Neural progenitor cell (in vitro differentiated cells): ENCODE data around the gene SLC20A1. TPM values are rescaled to one million over a fixed set of nuclear protein-coding genes. Genes with fewer than 3 reads are reported as not detected.

ENCODE experiments used
- DNase-seq: peaks from one replicate; pipeline ENCODE4 v3.0.0-alpha.2; 2016; ENCODE audit warnings: low spot score
- H2AFZ ChIP-seq: fragments of 200-600 bp; sonication (generic); replicated peaks from 2 replicates; pipeline ENCODE4 v1.6.1; 2016; ENCODE audit warnings: antibody characterized with exemption
- H3F3A ChIP-seq: fragments of 200-600 bp; sonication (generic); 2 replicates; pipeline ENCODE4 v1.6.1; 2016; ENCODE audit warnings: antibody characterized with exemption, low read depth
- H3K27ac ChIP-seq: fragments of 200-600 bp; sonication (generic); 2 replicates; pipeline ENCODE4 v1.5.1; 2016; ENCODE audit warnings: mild to moderate bottlenecking
- H3K27me3 ChIP-seq: fragments of 200-600 bp; sonication (generic); 2 replicates; pipeline ENCODE4 v1.6.1; 2016; ENCODE audit warnings: mild to moderate bottlenecking, moderate library complexity
- H3K36me3 ChIP-seq: fragments of 200-600 bp; sonication (generic); 2 replicates; pipeline ENCODE4 v1.5.1; 2016
- H3K4me1 ChIP-seq: fragments of 200-600 bp; sonication (generic); 2 replicates; pipeline ENCODE4 v1.6.1; 2016; ENCODE audit warnings: mixed run types
- H3K4me2 ChIP-seq: fragments of 200-600 bp; sonication (generic); 2 replicates; pipeline ENCODE4 v1.6.1; 2016
- H3K4me3 ChIP-seq: fragments of 200-600 bp; sonication (generic); 2 replicates; pipeline ENCODE4 v1.5.1; 2016
- H3K79me2 ChIP-seq: fragments of 200-600 bp; sonication (generic); 2 replicates; pipeline ENCODE4 v1.6.1; 2016; ENCODE audit warnings: low read depth
- H3K9ac ChIP-seq: fragments of 200-600 bp; sonication (generic); 2 replicates; pipeline ENCODE4 v1.6.1; 2016
- H3K9me3 ChIP-seq: fragments of 200-600 bp; sonication (generic); 2 replicates; pipeline ENCODE4 v1.5.1; 2016; ENCODE audit warnings: low read depth
- H4K20me1 ChIP-seq: fragments of 200-600 bp; sonication (generic); 2 replicates; pipeline ENCODE4 v1.6.1; 2016; ENCODE audit warnings: low read depth
- H3K27ac Mint-ChIP-seq: 3 replicates; pipeline ENCODE4 v1.8.0; 2021; ENCODE audit warnings: mixed read lengths
- H3K27me3 Mint-ChIP-seq: 2 replicates; pipeline ENCODE4 v1.8.0; 2022; ENCODE audit warnings: low read depth, mild to moderate bottlenecking, inconsistent platforms, moderate library complexity, mixed read lengths; ENCODE audit not compliant: insufficient read depth
- H3K36me3 Mint-ChIP-seq: 3 replicates; pipeline ENCODE4 v1.8.0; 2021; ENCODE audit warnings: mixed read lengths
- H3K4me1 Mint-ChIP-seq: 3 replicates; pipeline ENCODE4 v1.8.0; 2021; ENCODE audit warnings: mixed read lengths
- H3K4me3 Mint-ChIP-seq: 3 replicates; pipeline ENCODE4 v1.8.0; 2021; ENCODE audit warnings: mild to moderate bottlenecking, moderate library complexity, mixed read lengths
- H3K9me3 Mint-ChIP-seq: 3 replicates; pipeline ENCODE4 v1.8.0; 2020; ENCODE audit warnings: mixed read lengths
- CTCF ChIP-seq: fragments of 200-600 bp; sonication (generic); IDR thresholded peaks from 2 replicates; pipeline ENCODE4 v1.5.1; 2017; ENCODE audit warnings: antibody characterized with exemption, mild to moderate bottlenecking
- EZH2 ChIP-seq: fragments of 200-600 bp; sonication (generic); IDR thresholded peaks from 2 replicates; pipeline ENCODE4 v1.6.1; 2017; ENCODE audit warnings: antibody characterized with exemption, mild to moderate bottlenecking, moderate library complexity
- EZH2phosphoT487 ChIP-seq: fragments of 200-600 bp; sonication (generic); IDR thresholded peaks from 2 replicates; pipeline ENCODE4 v1.6.1; 2017; ENCODE audit warnings: antibody characterized with exemption
- total RNA-seq: library from RNA; depleted of rRNA; stranded (reverse); fragments of >200 nt; gene quantifications from 2 replicates; pipeline ENCODE4 v1.2.3, GENCODE V29; 2015; ENCODE audit warnings: low replicate concordance

Gene SLC20A1
- total RNA-seq, 1 donor from 2014 or later: 61.1 TPM

GRCh38 chr2:112630268-112630667 lies 15.5 kb upstream of the SLC20A1 start:
- Histone ChIP-seq H3K36me3 (no peaks in the 10 kb centered on the region), H3K4me1 (peaks cover 24% of the 10 kb centered on the region), H3K27me3 (no peaks in the 10 kb centered on the region), H3K79me2 (no peaks in the 10 kb centered on the region), H4K20me1 (no peaks in the 10 kb centered on the region), H3K9me3 (no peaks in the 10 kb centered on the region), H3F3A (peaks cover 8% of the 10 kb centered on the region), H2AFZ (peak overlapping the region; percentile 68), H3K9ac (no peak overlapping the region), H3K4me2 (peak overlapping the region; percentile 65), H3K4me3 (no peak overlapping the region), H3K27ac (no peak overlapping the region)
- no peaks in the 10 kb centered on the region for H3K36me3 Mint-ChIP-seq
- no peak overlapping the region for H3K4me3 Mint-ChIP-seq
- H3K27ac Mint-ChIP-seq: peak overlapping the region; percentile 35
- DNase-seq: peak; percentile 34
- no peaks in the 10 kb centered on the region for H3K9me3 Mint-ChIP-seq
- peaks cover 37% of the 10 kb centered on the region for H3K4me1 Mint-ChIP-seq
- peaks cover under 1% of the 10 kb centered on the region for H3K27me3 Mint-ChIP-seq
- TF ChIP-seq EZH2 (no peak), EZH2phosphoT487 (no peak), CTCF (no peak)

GRCh38 chr2:112633708-112634107 lies 12.0 kb upstream of the SLC20A1 start:
- Mint-ChIP-seq H3K4me3 (no peak overlapping the region), H3K27ac (peak overlapping the region; percentile 19), H3K27me3 (peaks cover 2% of the 10 kb centered on the region), H3K36me3 (no peaks in the 10 kb centered on the region), H3K4me1 (peaks cover 33% of the 10 kb centered on the region), H3K9me3 (no peaks in the 10 kb centered on the region)
- peaks cover 24% of the 10 kb centered on the region for H3K4me1 ChIP-seq
- no peaks in the 10 kb centered on the region for H3K36me3 ChIP-seq
- no peak overlapping the region for H2AFZ ChIP-seq
- no peaks in the 10 kb centered on the region for H4K20me1 ChIP-seq
- peaks cover 8% of the 10 kb centered on the region for H3F3A ChIP-seq
- no peak for TF ChIP-seq CTCF
- no peak for TF ChIP-seq EZH2phosphoT487
- no peak for TF ChIP-seq EZH2
- H3K27me3 ChIP-seq: no peaks in the 10 kb centered on the region
- no peaks in the 10 kb centered on the region for H3K9me3 ChIP-seq
- H3K4me2 ChIP-seq: no peak overlapping the region
- H3K4me3 ChIP-seq: no peak overlapping the region
- H3K9ac ChIP-seq: no peak overlapping the region
- H3K79me2 ChIP-seq: no peaks in the 10 kb centered on the region
- no peak overlapping the region for H3K27ac ChIP-seq
- no peak for DNase-seq

GRCh38 chr2:112634153-112634873 lies 11.4 kb upstream of the SLC20A1 start:
- H3K27ac ChIP-seq: no peak overlapping the region
- no peak overlapping the region for H2AFZ ChIP-seq
- TF ChIP-seq EZH2: no peak
- TF ChIP-seq EZH2phosphoT487: no peak
- TF ChIP-seq CTCF: no peak
- no peak overlapping the region for H3K4me3 ChIP-seq
- Mint-ChIP-seq H3K36me3 (no peaks in the 10 kb centered on the region), H3K4me3 (no peak overlapping the region), H3K27me3 (peaks cover 2% of the 10 kb centered on the region), H3K9me3 (no peaks in the 10 kb centered on the region), H3K4me1 (peaks cover 33% of the 10 kb centered on the region), H3K27ac (peak overlapping the region; percentile 19)
- no peaks in the 10 kb centered on the region for H3K36me3 ChIP-seq
- peaks cover 24% of the 10 kb centered on the region for H3K4me1 ChIP-seq
- no peaks in the 10 kb centered on the region for H3K27me3 ChIP-seq
- H3K4me2 ChIP-seq: no peak overlapping the region
- H4K20me1 ChIP-seq: no peaks in the 10 kb centered on the region
- no peaks in the 10 kb centered on the region for H3K9me3 ChIP-seq
- no peak for DNase-seq
- H3K9ac ChIP-seq: no peak overlapping the region
- H3K79me2 ChIP-seq: no peaks in the 10 kb centered on the region
- peaks cover 8% of the 10 kb centered on the region for H3F3A ChIP-seq
